Ovary (tissue), 3 donors: ENCODE measurements around the gene BCL7A.

Experiments used
- POLR2A ChIP-seq: fragments of 450-650 bp; IDR thresholded peaks from one replicate; pipeline ENCODE4 v1.6.1; 2017; ENCODE audit warnings: antibody characterized with exemption, mild to moderate bottlenecking, moderate library complexity
- TF ChIP-seq, protein P1 (sequence below), 3 donors: fragments of 450-650 bp in 2 of 3; fragments of 200-600 bp in 1 of 3; IDR thresholded peaks; one replicate each; pipeline versions ENCODE4 v1.5.1 to v1.8.0; 2016 to 2022; ENCODE audit warnings: antibody characterized with exemption in 3 of 3, mild to moderate bottlenecking in 1 of 3
- donor health status: DM: no; HTN: no; CAD: no.

DNA sequence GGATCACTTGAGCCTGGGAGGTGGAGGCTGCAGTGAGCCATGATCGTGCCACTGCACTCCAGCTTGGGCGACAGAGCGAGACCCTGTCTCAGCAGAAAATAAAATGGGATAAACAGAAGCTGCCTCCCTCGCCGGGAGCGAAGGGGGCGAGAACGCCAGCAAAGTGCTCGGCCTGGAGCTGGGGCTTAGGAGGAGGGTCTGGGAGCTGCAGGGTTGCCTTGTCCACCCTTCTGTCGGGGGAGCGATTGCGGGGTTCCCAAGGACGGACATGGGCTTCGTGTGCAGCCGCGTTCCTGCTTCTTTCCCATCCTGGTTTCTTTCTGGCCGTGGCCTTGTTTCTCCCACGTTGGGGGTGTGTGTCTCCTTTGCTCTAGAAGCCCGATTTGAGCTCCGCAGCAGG lies 29.0 kb downstream of the BCL7A start:
- TF ChIP-seq, protein P1, sequence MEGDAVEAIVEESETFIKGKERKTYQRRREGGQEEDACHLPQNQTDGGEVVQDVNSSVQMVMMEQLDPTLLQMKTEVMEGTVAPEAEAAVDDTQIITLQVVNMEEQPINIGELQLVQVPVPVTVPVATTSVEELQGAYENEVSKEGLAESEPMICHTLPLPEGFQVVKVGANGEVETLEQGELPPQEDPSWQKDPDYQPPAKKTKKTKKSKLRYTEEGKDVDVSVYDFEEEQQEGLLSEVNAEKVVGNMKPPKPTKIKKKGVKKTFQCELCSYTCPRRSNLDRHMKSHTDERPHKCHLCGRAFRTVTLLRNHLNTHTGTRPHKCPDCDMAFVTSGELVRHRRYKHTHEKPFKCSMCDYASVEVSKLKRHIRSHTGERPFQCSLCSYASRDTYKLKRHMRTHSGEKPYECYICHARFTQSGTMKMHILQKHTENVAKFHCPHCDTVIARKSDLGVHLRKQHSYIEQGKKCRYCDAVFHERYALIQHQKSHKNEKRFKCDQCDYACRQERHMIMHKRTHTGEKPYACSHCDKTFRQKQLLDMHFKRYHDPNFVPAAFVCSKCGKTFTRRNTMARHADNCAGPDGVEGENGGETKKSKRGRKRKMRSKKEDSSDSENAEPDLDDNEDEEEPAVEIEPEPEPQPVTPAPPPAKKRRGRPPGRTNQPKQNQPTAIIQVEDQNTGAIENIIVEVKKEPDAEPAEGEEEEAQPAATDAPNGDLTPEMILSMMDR (IDR thresholded peaks at IDR 0.05), result no peak
- TF ChIP-seq POLR2A, result no peak
